Loucy (cell line): ENCODE results near the gene CTSK.

ENCODE experiments used
- H2AFZ ChIP-seq: fragments of 200-600 bp; sonication (generic); 2 replicates; pipeline ENCODE4 v1.6.0; 2016; ENCODE audit warnings: antibody characterized with exemption, mild to moderate bottlenecking, low read length, moderate library complexity
- H3F3A ChIP-seq: fragments of 200-600 bp; 2 replicates; pipeline ENCODE4 v1.6.0; 2016; ENCODE audit warnings: antibody characterized with exemption, low read depth, mild to moderate bottlenecking
- H3K27me3 ChIP-seq: fragments of 200-600 bp; sonication (generic); 2 replicates; pipeline ENCODE4 v1.6.1; 2014; ENCODE audit warnings: low read length, mild to moderate bottlenecking; ENCODE audit not compliant: insufficient read depth, poor library complexity, severe bottlenecking
- H3K36me3 ChIP-seq: fragments of 200-600 bp; sonication (generic); 2 replicates; pipeline ENCODE4 v1.6.1; 2016; ENCODE audit warnings: low read length; ENCODE audit not compliant: insufficient read depth
- H3K4me1 ChIP-seq: fragments of 200-600 bp; sonication (generic); 2 replicates; pipeline ENCODE4 v1.5.1; 2014; ENCODE audit warnings: low read length, mild to moderate bottlenecking; ENCODE audit not compliant: insufficient read depth, poor library complexity, severe bottlenecking
- H3K4me2 ChIP-seq: fragments of 200-600 bp; sonication (generic); 2 replicates; pipeline ENCODE4 v1.6.0; 2014; ENCODE audit warnings: antibody characterized with exemption, low read length, low read depth, mild to moderate bottlenecking; ENCODE audit not compliant: poor library complexity, severe bottlenecking
- H3K4me3 ChIP-seq: fragments of 200-600 bp; sonication (generic); 2 replicates; pipeline ENCODE4 v1.5.1; 2014; ENCODE audit warnings: low read length, mild to moderate bottlenecking, mixed read lengths; ENCODE audit not compliant: poor library complexity, severe bottlenecking
- H3K79me2 ChIP-seq: fragments of 200-600 bp; sonication (generic); 2 replicates; pipeline ENCODE4 v1.6.1; 2014; ENCODE audit warnings: low read length; ENCODE audit not compliant: insufficient read depth
- H3K9ac ChIP-seq: fragments of 200-600 bp; sonication (generic); 2 replicates; pipeline ENCODE4 v1.6.0; 2014; ENCODE audit warnings: mild to moderate bottlenecking, low read depth, low read length, moderate library complexity; ENCODE audit not compliant: poor library complexity, severe bottlenecking
- H3K9me2 ChIP-seq: fragments of 200-600 bp; sonication (generic); replicated peaks from 2 replicates; pipeline ENCODE4 v1.6.1; 2016; ENCODE audit warnings: low read depth, low read length, mixed read lengths
- H3K9me3 ChIP-seq: fragments of 200-600 bp; sonication (generic); 2 replicates; pipeline ENCODE4 v1.6.1; 2014; ENCODE audit warnings: mild to moderate bottlenecking, antibody characterized with exemption, low read length, low read depth; ENCODE audit not compliant: insufficient read depth
- H4K20me1 ChIP-seq: fragments of 200-600 bp; sonication (generic); 2 replicates; pipeline ENCODE4 v1.6.0; 2014; ENCODE audit warnings: antibody characterized with exemption, low read length, mild to moderate bottlenecking; ENCODE audit not compliant: insufficient read depth, poor library complexity, severe bottlenecking
- CTCF ChIP-seq: fragments of 200-600 bp; sonication (generic); conservative IDR thresholded peaks from 2 replicates; pipeline ENCODE4 v1.5.1; 2014; ENCODE audit warnings: mild to moderate bottlenecking, antibody characterized with exemption, low read length
- EZH2phosphoT487 ChIP-seq: fragments of 200-600 bp; IDR thresholded peaks from 2 replicates; pipeline ENCODE4 v1.6.1; 2018; ENCODE audit warnings: antibody characterized with exemption, mild to moderate bottlenecking, moderate library complexity, borderline replicate concordance

Gene CTSK

GRCh38 chr1:150762552-150762951, 45.5 kb downstream of the CTSK start:
- no peak overlapping the region for H3K4me3 ChIP-seq
- H2AFZ ChIP-seq, result no peak overlapping the region
- no peaks in the 10 kb centered on the region for H3K27me3 ChIP-seq
- H3F3A ChIP-seq, result 0 out of 2 replicates have a peak, but pooled peaks cover 3% of the 10 kb centered on the region
- H3K9me2 ChIP-seq, result no peaks in the 10 kb centered on the region
- no peaks in the 10 kb centered on the region for H3K36me3 ChIP-seq
- H3K9ac ChIP-seq, result no peak overlapping the region
- H4K20me1 ChIP-seq, result no peaks in the 10 kb centered on the region
- H3K4me1 ChIP-seq, result peaks cover 33% of the 10 kb centered on the region
- no peaks in the 10 kb centered on the region; the same call in 1 of the 2 replicates for H3K9me3 ChIP-seq
- no peaks in the 10 kb centered on the region for H3K79me2 ChIP-seq
- TF ChIP-seq EZH2phosphoT487, result no peak
- H3K4me2 ChIP-seq, result peak overlapping the region; percentile 54

- no peaks in the 10 kb centered on the region; the same call in 1 of the 2 replicates for H3K9me3 ChIP-seq
- no peak overlapping the region for H3K4me3 ChIP-seq
- peak overlapping the region; percentile 54 for H3K4me2 ChIP-seq
- no peaks in the 10 kb centered on the region for H3K9me2 ChIP-seq
- no peak overlapping the region for H2AFZ ChIP-seq
- no peak overlapping the region for H3K9ac ChIP-seq
- no peaks in the 10 kb centered on the region for H3K36me3 ChIP-seq
- H3K79me2 ChIP-seq, result no peaks in the 10 kb centered on the region
- no peaks in the 10 kb centered on the region for H4K20me1 ChIP-seq
- H3K4me1 ChIP-seq, result peaks cover 33% of the 10 kb centered on the region
- no peaks in the 10 kb centered on the region for H3K27me3 ChIP-seq
- TF ChIP-seq EZH2phosphoT487, result no peak
- TF ChIP-seq CTCF, result no peak
- 0 out of 2 replicates have a peak, but pooled peaks cover 3% of the 10 kb centered on the region for H3F3A ChIP-seq
Measured at GRCh38 chr1:150761801-150762200, 46.3 kb downstream of the CTSK start.

- Histone ChIP-seq H3K4me2 (no peak overlapping the region), H3K4me1 (peaks cover 25% of the 10 kb centered on the region), H4K20me1 (no peaks in the 10 kb centered on the region), H3K9me3 (no peaks in the 10 kb centered on the region; the same call in 1 of the 2 replicates), H3K9me2 (no peaks in the 10 kb centered on the region), H2AFZ (no peak overlapping the region), H3K27me3 (no peaks in the 10 kb centered on the region), H3K9ac (no peak overlapping the region), H3K79me2 (no peaks in the 10 kb centered on the region), H3K4me3 (no peak overlapping the region), H3F3A (0 out of 2 replicates have a peak, but pooled peaks cover 3% of the 10 kb centered on the region), H3K36me3 (no peaks in the 10 kb centered on the region)
- TF ChIP-seq EZH2phosphoT487 (no peak), CTCF (no peak)
Measured at GRCh38 chr1:150760013-150760412, 48.0 kb downstream of the CTSK start.

GRCh38 chr1:150753416-150753815, 54.6 kb downstream of the CTSK start:
- no peak for TF ChIP-seq EZH2phosphoT487
- Histone ChIP-seq H3K79me2 (no peaks in the 10 kb centered on the region), H3K4me3 (no peak overlapping the region), H3F3A (no peaks in the 10 kb centered on the region), H3K9me2 (no peaks in the 10 kb centered on the region), H3K36me3 (no peaks in the 10 kb centered on the region), H2AFZ (no peak overlapping the region), H3K9me3 (no peaks in the 10 kb centered on the region), H3K4me2 (no peak overlapping the region), H3K4me1 (no peaks in the 10 kb centered on the region), H4K20me1 (no peaks in the 10 kb centered on the region), H3K9ac (no peak overlapping the region), H3K27me3 (no peaks in the 10 kb centered on the region)
